ENCODE results near the gene PHF3.

PHF3 gene, protein sequence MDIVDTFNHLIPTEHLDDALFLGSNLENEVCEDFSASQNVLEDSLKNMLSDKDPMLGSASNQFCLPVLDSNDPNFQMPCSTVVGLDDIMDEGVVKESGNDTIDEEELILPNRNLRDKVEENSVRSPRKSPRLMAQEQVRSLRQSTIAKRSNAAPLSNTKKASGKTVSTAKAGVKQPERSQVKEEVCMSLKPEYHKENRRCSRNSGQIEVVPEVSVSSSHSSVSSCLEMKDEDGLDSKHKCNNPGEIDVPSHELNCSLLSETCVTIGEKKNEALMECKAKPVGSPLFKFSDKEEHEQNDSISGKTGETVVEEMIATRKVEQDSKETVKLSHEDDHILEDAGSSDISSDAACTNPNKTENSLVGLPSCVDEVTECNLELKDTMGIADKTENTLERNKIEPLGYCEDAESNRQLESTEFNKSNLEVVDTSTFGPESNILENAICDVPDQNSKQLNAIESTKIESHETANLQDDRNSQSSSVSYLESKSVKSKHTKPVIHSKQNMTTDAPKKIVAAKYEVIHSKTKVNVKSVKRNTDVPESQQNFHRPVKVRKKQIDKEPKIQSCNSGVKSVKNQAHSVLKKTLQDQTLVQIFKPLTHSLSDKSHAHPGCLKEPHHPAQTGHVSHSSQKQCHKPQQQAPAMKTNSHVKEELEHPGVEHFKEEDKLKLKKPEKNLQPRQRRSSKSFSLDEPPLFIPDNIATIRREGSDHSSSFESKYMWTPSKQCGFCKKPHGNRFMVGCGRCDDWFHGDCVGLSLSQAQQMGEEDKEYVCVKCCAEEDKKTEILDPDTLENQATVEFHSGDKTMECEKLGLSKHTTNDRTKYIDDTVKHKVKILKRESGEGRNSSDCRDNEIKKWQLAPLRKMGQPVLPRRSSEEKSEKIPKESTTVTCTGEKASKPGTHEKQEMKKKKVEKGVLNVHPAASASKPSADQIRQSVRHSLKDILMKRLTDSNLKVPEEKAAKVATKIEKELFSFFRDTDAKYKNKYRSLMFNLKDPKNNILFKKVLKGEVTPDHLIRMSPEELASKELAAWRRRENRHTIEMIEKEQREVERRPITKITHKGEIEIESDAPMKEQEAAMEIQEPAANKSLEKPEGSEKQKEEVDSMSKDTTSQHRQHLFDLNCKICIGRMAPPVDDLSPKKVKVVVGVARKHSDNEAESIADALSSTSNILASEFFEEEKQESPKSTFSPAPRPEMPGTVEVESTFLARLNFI (N-terminal part only)

DNA sequence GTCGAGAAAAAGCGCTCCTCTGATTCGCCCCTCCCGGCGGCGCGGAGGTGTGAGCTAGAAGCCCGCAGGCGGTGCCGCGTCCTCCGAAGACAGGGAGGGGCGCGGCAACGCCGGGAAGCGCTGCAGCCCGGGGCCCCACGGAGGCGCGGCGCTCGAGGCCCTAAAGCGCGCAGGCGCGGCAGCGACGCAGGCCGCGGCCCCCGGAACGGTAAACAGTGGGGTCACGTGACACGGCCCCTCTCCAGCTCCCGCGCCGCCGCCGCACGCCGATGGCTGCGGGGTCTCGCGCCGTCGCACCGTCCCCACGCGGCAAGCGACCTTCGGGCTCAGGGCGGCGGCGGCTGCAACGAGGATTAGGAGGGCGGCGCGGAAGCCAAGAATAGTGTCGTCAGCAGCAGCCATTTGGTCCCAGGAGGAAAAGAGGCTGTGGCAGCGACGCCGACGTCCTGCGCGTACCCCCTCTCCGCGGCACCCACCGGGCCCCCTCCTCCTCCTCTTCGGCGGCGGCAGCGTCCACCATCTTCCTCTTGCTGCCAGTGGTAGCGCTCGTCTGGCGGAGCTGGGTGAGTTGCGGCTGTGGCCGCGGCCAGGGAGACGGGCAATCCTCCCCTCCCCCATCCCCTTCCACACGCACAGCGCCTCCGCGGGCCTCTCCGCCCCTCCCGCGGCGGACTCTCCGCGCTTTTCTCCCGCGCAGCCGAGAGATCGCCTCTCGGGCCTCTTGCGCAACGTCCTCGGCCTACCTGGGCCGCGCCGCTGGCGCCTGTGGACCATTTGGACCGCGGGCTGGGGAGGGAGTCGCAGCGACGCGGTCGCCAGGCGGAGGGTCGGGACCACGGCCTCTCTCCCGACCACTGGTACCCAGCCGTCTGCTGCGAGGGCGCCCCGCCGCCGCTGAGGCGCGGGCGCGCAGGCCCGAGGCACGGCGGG is at the start of gene PHF3:
PHF3 (plus strand) TSS at position 215 of the 930 bp plus-strand sequence. CDS start 10,750 bp downstream, outside the sequence.
- peak; percentile 87 for DNase-seq

DNA sequence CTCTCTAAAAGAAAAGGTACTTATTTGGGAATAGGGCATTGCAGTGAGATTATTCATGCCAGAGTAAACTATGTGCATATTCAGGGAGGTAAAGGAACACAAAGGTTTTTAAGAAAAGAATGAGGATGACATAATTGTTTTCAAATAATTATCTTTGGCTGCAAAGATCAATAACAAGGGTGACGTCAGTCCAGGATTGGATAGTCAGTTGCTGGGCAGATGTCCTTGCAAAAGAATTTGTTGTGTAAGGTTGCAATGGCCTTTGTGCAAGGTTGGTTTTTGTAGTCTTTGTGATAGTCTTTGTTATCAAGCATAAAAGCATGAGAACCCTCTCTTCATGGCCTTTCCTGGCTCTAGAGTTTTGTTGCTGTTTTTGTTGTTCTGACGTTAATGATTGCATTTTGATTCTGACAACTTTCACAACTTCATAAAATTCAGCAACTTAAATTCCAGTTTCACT is 45.6 kb upstream of the PHF3 start:
- peak; percentile 32 for DNase-seq

DNA sequence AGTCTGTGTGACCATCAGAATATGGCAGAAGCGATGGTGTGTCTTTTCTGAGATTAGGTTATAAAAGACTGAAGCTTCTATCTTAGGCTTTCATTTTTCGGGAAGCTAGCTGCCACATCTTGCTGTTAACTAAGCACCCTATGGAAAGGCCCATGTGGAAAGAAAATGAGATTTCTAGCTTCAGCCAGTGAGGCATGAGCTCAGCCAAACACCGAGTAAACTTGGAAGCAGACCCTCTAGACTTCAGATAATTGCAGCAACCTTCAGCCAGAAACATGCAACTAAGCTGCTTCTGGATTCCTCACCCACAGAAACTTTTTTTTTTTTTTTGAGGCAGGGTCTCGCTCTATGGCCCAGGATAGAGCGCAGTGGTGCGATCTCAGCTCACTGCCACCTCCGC is 42.7 kb upstream of the PHF3 start:
- no peak for DNase-seq

DNA sequence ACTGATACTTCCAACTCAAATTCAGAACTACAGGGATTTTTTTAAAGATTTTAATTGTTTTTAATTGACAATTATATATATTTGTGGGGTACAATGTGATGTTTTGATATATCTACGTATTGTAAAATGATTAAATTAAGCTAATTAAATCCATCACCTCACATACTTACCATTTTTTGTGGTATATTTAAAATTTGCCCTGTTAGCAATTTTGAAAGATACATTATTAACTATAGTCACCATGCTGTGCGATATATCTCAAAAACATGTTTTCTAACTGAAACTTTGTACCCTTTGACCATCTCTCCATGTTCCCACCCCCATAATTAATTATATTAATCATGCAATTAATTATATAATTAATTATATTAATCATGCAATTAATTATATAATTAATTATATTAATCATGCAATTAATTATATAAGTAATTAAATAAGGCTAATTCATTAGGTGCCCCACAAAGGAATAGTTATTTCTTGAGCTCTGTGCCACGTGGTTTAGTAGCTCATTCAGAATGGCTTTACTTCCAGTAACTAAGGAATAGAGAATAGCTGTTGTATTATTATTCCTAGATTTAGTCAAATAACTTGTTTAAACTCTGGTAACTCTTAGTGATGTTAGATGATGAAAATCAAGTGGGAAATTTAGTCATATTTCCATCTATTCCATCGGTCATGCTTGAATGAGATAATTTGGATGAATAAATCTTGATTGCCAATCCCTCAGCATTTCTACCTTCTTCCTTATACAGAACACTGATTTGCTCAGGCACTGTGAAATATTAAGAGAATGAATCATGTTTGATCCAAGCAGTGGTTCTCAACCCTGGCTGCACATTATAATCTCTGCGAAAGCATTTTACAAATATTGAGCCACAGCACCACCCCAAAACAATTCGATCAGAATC is 38.2 kb upstream of the PHF3 start:
- DNase-seq: peak; percentile 74

DNA sequence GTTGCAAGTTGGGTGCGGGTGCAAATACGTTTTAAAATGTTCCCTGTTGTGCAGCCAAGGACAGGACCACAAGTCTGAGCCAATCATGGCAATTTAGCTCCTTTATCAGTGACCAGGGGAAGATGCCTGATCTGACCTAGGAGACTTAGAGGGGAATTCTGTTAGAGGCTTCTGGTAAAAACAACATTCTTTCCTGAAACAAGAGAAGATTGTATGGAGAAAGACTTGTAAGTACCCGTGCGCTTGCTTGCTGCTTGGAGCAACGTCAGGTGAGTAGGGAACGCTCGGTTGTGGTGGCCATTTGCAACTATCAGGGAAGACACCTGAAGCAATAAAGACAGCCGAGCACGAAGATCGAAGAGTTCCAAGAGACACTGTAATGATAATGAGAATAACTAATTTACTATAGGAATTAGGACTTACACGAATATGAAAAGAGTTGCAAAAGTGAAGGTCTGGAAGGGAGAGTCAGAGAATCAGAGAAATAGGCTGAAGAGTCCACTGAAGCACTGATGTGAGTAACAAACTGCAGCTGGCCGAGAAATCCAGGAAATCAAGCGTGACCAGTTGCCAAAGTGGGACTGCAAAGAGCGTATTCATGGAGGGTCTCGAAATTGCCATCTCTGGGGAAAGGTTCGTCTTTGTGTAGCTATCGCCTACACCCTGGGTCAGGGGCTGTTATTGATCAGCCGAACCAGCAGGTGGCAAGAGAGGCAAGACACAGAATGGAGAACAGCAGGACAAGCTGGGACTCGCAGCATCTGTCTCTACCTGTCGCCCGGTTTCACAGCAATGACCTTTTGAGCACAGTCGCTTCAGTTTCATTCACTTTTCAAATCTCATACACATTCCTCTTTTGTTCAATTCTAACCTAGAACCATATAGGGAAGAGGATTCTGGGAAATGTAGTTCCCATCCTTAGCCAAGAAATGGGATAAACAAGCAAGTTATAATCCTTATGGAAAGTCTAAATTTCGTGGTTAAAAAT is 37.3 kb upstream of the PHF3 start:
- DNase-seq: peak; percentile 93

DNA sequence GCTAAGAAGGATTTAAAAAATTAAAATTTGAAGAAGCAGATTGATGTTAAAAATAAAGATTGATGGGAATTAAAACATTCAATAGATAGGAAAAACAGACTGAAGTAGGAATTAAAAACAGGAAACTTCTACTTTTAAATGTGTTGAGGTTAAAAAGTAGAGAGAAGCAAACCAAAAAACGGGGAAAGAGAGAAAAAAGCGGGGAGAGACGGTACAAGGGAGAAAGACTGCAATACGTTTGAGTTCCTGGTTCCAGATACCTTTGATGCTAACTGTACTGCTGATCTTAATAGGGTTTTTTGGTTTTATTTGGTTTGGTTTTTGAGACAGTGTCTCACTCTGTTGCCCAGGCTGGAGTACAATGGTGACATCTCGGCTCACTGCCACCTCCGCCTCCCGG is 36.4 kb upstream of the PHF3 start:
- no peak for DNase-seq

DNA sequence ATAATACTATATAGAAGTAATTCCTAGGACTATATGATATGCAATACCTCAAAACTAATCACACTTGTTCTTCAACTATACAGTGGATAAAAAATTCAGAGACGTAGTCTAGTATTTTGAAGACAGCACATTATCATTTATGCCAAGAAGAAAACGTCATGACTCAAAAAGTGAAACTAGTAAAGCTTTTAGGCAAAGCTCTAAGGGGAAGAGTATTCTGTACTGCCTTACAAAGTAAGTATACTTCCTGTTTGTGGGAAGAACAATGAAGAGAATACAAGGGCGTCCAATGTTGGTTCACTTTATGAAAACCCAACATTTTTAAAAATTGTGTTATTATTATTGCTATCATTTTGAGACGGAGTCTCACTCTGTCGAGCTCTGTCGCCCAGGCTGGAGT is 35.5 kb upstream of the PHF3 start:
- DNase-seq: no peak

DNA sequence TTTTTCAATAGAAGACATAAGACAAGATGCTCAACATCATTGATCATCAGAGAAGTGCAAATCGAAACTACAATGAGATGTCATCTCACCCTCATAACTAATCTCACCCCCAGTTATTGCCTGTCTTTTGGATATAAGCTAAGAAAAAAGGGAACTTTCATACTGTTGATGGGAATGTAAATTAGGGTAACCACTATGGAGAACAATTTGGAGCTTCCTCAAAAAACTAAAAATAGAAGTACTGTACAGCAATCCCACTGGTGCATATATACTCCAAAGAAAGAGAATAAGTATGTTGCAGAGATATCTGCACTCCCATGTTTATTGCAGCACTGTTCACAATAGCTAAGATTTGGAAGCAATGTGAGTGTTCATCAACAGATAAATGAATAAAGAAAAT is 26.4 kb upstream of the PHF3 start:
- no peak for DNase-seq

DNA sequence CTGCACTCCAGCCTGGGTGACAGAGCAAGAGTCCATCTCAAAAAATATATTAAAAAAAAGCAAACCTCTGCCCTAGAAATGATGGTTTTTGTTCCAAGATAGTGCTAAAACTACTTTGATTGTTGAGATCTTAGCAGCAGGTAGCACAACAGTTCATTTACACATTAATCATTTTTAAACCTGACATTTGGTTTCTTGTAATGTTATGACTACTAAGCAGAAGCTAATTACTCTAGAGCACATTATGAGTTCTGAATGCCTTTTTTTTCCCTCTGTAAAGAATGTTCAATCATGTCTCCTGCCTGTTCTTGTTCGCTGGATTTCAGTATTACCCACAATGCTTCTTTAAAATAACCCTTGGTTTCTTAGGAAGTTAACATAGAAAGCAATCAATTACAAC is 24.7 kb upstream of the PHF3 start:
- no peak for DNase-seq

DNA sequence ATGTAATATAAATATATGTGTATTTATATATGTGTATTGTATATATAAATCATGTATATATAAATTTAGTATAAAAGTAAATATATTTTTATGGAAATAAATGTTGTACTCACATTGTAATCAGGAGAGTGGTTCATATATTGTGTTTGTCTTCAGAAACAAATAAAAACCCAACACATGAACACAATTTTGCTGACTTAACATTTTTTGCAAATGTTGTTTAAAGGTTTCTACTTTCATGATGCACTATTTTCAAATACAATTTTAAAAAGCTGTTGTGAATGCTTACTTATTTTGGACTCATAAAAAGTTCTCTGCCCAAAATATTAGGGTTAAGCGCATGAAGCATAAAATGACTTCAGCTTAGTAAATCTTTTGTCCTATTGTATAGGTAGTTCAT is 24.0 kb upstream of the PHF3 start:
- no peak for DNase-seq

DNA sequence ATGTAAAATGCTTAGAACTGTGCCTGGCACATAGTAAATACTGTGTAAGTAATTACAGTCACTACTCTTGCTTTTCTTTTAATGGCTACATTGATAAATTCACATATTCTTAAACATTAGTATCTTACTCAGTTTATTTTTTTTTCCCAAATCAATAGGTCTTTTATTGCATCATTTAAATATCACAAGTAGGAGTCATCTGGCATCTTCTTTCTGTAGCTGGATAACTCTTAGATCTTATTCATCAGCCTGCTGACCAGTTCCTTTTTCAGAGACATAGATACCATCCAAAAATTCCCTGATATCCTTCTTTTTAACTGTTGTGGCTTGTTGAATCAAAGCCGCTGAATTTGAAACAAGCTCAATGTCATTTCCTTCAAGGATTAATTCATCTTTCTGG is 20.0 kb upstream of the PHF3 start:
- no peak for DNase-seq

DNA sequence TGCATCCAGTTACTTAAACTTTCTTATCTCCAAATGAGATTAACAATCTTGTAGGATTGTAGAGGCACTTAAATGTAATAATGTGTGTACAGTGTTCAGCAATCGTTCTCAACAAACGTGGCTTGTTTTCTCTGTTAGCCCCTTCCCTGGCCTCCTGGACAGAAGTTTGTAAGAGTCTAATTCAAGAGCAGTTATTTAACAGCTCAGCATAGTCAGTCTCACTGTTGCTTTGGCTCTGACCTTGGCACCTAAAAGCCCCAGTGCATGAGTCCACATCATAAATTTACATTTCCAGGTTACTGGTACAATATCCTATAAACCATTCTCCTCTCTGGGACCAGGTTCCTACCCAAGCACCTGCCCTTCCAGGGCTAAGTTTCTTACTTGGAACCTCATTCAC is 11.5 kb upstream of the PHF3 start:
- DNase-seq: no peak

DNA sequence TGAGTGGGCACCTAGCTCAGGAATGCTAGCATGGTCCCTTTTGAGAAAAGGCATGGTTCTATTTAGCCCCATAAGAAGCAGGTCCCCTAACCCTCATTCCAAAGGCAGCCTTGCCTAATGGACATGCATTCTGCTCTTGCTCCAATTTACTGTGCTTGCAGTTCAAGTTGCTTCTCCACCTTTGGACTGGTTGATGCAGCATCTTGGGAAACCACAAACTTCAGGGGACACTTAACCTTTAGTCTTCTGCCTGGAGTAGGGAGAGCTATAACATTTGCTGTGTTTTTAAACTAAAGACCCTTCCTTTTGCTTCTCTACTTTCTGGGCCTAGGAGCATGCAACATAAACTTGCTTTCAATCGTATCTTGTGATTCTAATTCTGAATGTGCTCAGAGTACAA is 5.1 kb upstream of the PHF3 start:
- no peak for DNase-seq

DNA sequence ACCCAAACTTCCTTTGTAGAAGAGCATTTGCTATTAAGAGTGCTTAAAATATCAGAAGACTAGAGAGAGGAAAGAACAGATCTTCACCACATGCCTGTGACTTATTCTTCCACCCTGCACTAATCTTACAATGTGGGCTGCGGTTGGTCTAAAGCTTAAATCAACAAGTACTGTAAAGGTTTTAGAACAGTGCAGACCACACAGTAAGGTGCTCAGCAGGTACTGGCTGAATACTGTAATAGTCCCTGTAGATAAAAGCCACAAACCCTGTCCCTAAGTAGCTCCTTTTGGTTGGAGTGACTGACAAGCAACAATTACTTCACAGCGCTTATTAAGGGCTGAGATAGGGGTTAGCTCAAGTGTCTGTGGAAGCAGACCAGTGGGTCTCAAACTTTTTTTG is 972 bp upstream of the PHF3 start:
- DNase-seq: peak; percentile 59

DNA sequence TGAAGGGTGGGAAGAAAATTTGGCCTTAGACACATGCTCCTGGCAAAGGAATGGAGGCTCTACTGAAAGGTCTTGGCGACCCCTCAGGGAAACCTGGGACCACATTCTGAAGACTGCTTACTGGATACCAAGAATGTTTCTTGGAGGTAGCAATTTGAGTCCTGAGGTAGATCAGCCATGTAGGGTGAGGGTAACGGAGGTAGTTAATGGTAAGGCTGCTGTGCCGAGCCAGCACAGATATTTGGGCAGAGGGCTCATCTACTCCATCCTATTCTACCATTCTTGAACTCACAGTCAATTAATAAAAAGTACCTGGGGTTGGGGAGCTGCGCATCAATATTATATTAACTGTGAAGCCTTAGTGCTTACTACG is 401 bp upstream of the PHF3 start:
- DNase-seq: no peak

DNA sequence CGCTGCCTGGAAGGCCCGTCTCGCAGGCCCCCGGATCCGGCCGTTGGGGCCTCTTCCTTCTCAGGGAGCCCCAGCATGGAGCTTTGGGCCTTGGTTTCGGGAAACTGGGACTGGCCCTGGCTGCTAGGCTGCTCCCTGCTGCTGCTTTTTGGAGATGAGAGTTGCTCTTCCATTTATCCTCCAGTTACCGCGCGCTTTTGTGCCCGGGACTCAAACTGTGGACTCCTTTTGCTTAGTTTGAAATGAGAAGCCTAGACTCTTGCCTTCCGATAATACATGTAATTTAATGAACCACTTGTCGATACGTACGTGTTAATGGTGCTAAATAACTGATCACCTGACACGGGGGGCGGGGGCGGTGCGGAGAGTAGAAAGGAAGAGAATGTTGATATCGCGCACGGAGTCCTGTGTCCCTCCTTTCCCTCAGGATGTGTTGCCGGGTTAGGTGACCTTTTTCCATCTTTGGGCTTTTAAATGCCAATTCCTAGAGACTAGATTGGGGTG is 968 bp downstream of the PHF3 start:
- peak; percentile 77 for DNase-seq

DNA sequence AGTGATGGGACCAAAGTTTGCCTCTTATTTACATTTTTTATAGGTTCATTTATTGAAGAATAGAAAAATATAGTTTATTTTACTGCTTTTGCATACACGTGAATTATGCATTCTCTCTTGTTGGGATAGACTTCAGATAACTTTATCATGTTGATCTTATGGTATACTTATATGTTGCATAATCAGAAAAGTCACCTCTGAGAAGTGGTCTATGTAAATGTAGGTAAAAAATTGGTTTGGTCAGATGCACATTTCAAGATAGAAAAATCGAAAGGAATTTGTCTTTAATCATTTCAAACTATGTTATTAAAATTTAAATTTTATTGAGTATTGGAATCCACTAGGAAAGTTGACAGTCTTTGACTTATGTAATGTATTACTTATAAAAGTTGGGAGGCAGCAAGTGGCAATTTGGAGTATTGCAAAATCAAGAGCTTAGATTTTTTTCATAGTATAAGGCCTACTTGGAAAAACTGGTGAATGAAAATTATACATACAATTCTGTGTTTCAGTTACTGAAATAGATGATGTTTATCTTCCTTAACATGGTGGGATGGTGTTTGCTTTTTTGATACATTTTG is 2.4 kb downstream of the PHF3 start:
- no peak for DNase-seq

DNA sequence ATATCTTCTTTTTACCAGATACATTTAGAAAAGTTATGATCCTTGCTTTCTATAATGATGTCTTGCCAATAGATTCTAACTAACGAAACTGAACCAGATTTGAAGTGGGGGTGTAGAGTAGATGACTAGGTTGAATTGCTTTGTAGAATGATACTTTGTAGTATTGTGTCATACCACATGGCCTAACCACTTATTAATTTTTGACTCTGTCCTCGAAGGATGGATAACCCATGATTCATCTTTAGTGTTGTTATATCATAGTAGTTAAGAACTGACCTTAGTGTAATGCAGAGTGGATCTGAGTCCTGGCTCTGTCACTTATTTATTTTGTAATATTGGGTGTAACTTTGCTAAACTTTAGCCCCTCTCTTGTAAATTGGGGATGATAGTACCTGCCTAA is 4.5 kb downstream of the PHF3 start:
- no peak for DNase-seq

DNA sequence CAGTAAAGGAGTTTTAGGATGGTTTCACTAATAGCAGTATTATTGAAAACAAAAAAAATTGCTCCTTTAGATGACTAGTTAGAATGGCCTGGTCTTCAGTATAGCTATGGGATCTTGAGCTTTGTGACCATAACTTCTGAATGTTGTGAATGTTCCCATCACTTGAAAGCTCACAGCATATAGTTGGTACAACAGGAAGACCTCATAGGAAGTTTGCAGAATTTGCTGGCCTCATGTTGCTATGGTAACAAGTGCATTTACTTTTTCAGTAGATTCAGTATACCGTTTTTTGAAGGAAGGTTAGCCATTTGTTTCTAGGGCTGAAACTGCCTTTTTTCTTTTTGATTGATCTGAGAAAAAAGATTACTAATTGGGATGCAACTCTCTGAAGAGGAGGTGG is 8.3 kb downstream of the PHF3 start:
- DNase-seq: no peak

Measured in NCI-H748 treated with DMSO at 0.1 percent for 48 hours (cell line).